Endothelial cell of umbilical vein (primary cell): Measurements from ENCODE around the gene TPTE2.

ENCODE experiments used
- EZH2 ChIP-seq: IDR thresholded peaks from 2 replicates; pipeline ENCODE4 v1.6.1; 2012; ENCODE audit warnings: borderline replicate concordance, low read depth, mild to moderate bottlenecking, moderate library complexity, low read length, inconsistent platforms; ENCODE audit not compliant: severe bottlenecking
- JUN ChIP-seq: IDR thresholded peaks from 2 replicates; pipeline ENCODE4 v1.6.1; 2011; ENCODE audit warnings: borderline replicate concordance, low read depth; ENCODE audit not compliant: insufficient read length, insufficient read depth
- POLR2AphosphoS5 ChIP-seq: IDR thresholded peaks from 2 replicates; pipeline ENCODE4 v1.6.1; 2012; ENCODE audit warnings: low read depth, mild to moderate bottlenecking, control low read depth, low read length, moderate library complexity; ENCODE audit not compliant: insufficient read depth
- TF ChIP-seq, protein P1 (sequence below), 2 donors: IDR thresholded peaks; 1 replicate in 1 of 2; 2 replicates in 1 of 2; pipeline ENCODE4 v1.5.1; 2011; ENCODE audit warnings: low read length in 2 of 2, mild to moderate bottlenecking in 2 of 2, moderate library complexity in 2 of 2, control low read depth in 1 of 2, inconsistent platforms in 1 of 2, low read depth in 1 of 2; ENCODE audit not compliant: insufficient read depth in 1 of 2; ENCODE audit errors: extremely low read depth in 1 of 2

DNA sequence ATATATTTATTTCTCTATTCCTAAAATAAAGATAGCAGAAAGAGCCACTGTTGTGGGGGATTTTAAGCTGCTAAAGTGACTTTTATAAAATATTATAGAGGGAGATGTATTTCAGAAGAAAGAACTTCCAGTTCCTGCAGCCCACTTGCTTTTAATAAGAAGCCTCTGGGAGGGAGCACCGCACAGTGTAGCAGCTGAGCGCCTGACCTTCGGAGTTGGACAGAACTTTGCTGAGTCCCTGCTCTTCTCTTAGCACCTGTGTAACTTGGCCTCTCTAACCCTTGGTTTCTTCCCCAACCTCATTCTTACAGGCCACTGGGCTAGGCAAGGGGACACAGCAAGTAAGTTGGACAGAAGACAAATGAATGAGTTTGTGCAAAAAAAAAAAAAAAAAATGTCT is 34.8 kb upstream of the TPTE2 start:
- TF ChIP-seq, protein P1, sequence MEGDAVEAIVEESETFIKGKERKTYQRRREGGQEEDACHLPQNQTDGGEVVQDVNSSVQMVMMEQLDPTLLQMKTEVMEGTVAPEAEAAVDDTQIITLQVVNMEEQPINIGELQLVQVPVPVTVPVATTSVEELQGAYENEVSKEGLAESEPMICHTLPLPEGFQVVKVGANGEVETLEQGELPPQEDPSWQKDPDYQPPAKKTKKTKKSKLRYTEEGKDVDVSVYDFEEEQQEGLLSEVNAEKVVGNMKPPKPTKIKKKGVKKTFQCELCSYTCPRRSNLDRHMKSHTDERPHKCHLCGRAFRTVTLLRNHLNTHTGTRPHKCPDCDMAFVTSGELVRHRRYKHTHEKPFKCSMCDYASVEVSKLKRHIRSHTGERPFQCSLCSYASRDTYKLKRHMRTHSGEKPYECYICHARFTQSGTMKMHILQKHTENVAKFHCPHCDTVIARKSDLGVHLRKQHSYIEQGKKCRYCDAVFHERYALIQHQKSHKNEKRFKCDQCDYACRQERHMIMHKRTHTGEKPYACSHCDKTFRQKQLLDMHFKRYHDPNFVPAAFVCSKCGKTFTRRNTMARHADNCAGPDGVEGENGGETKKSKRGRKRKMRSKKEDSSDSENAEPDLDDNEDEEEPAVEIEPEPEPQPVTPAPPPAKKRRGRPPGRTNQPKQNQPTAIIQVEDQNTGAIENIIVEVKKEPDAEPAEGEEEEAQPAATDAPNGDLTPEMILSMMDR (IDR thresholded peaks at IDR 0.05; ENCODE audit: extremely low read depth in 1 of 2, insufficient read depth in 1 of 2, low read depth in 1 of 2, low read length in 2 of 2) = no peak
- TF ChIP-seq EZH2 = no peak
- no peak for TF ChIP-seq POLR2AphosphoS5
- TF ChIP-seq JUN = no peak
